Breast epithelium (tissue), 4 donors: Measurements from ENCODE around the gene HNRNPUL2. TPM values are rescaled to one million over a fixed set of nuclear protein-coding genes. Genes with fewer than 3 reads are reported as not detected.
A peak's percentile ranks its signal among the peaks of the same experiment; 100 is the strongest.

ENCODE experiments used
- DNase-seq, 2 donors: peaks; one replicate each; pipeline ENCODE4 v3.0.0-alpha.2; 2019; ENCODE audit warnings: low spot score in 2 of 2
- H3K27ac ChIP-seq, 2 donors: fragments of 200-600 bp; sonication (generic) in 1 of 2; one replicate each; pipeline ENCODE4 v1.5.1; 2016 to 2019; ENCODE audit warnings: mild to moderate bottlenecking in 1 of 2
- H3K27me3 ChIP-seq, 2 donors: fragments of 200-600 bp; sonication (generic) in 1 of 2; one replicate each; pipeline versions ENCODE4 v1.5.1 to v1.6.0; 2017 to 2019; ENCODE audit warnings: control low read depth in 1 of 2, mild to moderate bottlenecking in 1 of 2
- H3K36me3 ChIP-seq: fragments of 200-600 bp; one replicate; pipeline ENCODE4 v1.5.1; 2019
- H3K4me1 ChIP-seq, 2 donors: fragments of 200-600 bp; sonication (generic); one replicate each; pipeline ENCODE4 v1.5.1; 2016 to 2019; ENCODE audit warnings: control low read depth in 1 of 2
- H3K4me3 ChIP-seq, 3 donors: fragments of 200-600 bp; sonication (generic); 1 replicate in 2 of 3; 2 replicates in 1 of 3; pipeline ENCODE4 v1.5.1; 2016 to 2019; ENCODE audit warnings: mild to moderate bottlenecking in 3 of 3, moderate library complexity in 2 of 3
- H3K9me3 ChIP-seq, 2 donors: fragments of 200-600 bp; sonication (generic) in 1 of 2; one replicate each; pipeline ENCODE4 v1.5.1; 2016 to 2019; ENCODE audit warnings: control low read depth in 1 of 2
- POLR2A ChIP-seq: fragments of 450-650 bp; IDR thresholded peaks from one replicate; pipeline ENCODE4 v1.6.1; 2016; ENCODE audit warnings: antibody characterized with exemption, mild to moderate bottlenecking, moderate library complexity
- POLR2AphosphoS5 ChIP-seq, 3 donors: sonication (generic); formaldehyde crosslinking; IDR thresholded peaks; one replicate each; pipeline ENCODE4 v1.6.1; 2017; ENCODE audit warnings: antibody characterized with exemption in 3 of 3
- intact Hi-C: fragments of 100-400 bp; cut with DNase I; formaldehyde crosslinking; loops from one replicate; pipeline ENCODE4 v1.15.1; 2023; ENCODE audit warnings: low total_unique reads
- total RNA-seq, 3 donors: library from RNA; depleted of rRNA; stranded (reverse); fragments of >200 nt; gene quantifications; one replicate each; pipeline ENCODE4 v1.1.0, GENCODE V29; 2016
- TF ChIP-seq, protein P1 (sequence below), 3 donors: fragments of 450-650 bp; IDR thresholded peaks; one replicate each; pipeline ENCODE4 v1.5.1; 2016 to 2017; ENCODE audit warnings: antibody characterized with exemption in 3 of 3, mild to moderate bottlenecking in 3 of 3, moderate library complexity in 3 of 3

HNRNPUL2 gene
- total RNA-seq, 3 donors from 2014 or later, result 22.3 to 24.5 (median 23.6) TPM

- Histone ChIP-seq H3K27me3 (no peaks in the 10 kb centered on the region), H3K4me3 (peak overlapping the region; percentile 62 to 85 (median 69)), H3K4me1 (peaks cover 3 to 16% of the 10 kb centered on the region in 2 donors), H3K9me3 (no peaks in the 10 kb centered on the region), H3K27ac (peak overlapping the region; percentile 96), H3K36me3 (no peaks in the 10 kb centered on the region)
- intact Hi-C loops, result no loop called here
- TF ChIP-seq POLR2AphosphoS5 (IDR thresholded peaks at IDR 0.05), result no peak
- no peak for TF ChIP-seq POLR2A
- TF ChIP-seq, protein P1, sequence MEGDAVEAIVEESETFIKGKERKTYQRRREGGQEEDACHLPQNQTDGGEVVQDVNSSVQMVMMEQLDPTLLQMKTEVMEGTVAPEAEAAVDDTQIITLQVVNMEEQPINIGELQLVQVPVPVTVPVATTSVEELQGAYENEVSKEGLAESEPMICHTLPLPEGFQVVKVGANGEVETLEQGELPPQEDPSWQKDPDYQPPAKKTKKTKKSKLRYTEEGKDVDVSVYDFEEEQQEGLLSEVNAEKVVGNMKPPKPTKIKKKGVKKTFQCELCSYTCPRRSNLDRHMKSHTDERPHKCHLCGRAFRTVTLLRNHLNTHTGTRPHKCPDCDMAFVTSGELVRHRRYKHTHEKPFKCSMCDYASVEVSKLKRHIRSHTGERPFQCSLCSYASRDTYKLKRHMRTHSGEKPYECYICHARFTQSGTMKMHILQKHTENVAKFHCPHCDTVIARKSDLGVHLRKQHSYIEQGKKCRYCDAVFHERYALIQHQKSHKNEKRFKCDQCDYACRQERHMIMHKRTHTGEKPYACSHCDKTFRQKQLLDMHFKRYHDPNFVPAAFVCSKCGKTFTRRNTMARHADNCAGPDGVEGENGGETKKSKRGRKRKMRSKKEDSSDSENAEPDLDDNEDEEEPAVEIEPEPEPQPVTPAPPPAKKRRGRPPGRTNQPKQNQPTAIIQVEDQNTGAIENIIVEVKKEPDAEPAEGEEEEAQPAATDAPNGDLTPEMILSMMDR (IDR thresholded peaks at IDR 0.05), result no peak
- DNase-seq, result no peak
Measured at GRCh38 chr11:62710001-62710345, 17.3 kb downstream of the HNRNPUL2 start.

DNA sequence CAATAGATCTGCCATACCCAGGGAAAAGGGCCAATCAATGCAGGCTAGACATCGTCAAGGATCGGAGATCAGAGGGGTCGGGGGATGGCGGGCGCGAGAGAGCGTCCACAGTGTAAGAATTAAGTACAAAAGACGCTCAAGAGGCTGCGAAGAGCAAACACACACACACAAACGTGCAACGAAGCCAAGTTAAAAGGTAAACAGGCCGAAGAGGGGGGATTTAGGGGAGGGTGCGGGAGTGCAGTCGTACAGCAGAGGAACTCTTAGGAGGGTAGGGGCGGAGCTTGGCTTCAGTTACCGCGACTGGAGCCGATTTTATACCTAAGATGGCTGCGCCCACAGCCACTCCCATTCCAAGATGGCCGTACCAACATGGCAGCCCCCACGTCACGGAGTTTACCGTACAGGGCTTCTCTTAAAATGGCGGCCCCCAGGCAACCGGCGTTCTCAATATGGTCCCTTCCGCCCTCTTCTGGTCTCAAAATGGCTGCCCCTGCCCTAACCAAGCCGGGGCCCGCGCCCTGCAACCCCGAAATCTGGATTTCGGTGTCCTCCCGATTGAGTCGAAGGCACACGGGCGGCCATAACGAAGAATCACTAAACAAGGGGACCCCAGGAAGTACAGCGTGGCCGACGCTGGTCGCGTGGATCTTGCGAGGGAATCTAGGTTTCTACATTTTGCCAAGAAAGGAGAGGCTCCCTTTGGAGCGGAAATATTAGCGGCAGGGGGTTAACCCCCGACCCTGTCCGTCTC is 17.8 kb downstream of the HNRNPUL2 start:
- TF ChIP-seq, protein P1 (IDR thresholded peaks at IDR 0.05), result peak in 1 of 3 donors; percentile 6
- TF ChIP-seq POLR2A (peak; percentile 89), POLR2AphosphoS5 (IDR thresholded peaks at IDR 0.05) (peak; percentile 80 to 91 (median 84))
- Histone ChIP-seq H3K27me3 (no peaks in the 10 kb centered on the region), H3K4me3 (peak overlapping the region; percentile 62 to 85 (median 69)), H3K27ac (peak overlapping the region; percentile 96), H3K36me3 (no peaks in the 10 kb centered on the region), H3K9me3 (no peaks in the 10 kb centered on the region), H3K4me1 (peaks cover 3 to 16% of the 10 kb centered on the region in 2 donors)
- peak; percentile 98 to 99 for DNase-seq
- intact Hi-C loops, result no loop called here

GRCh38 chr11:62708793-62709192 is 18.5 kb downstream of the HNRNPUL2 start:
- Histone ChIP-seq H3K9me3 (no peaks in the 10 kb centered on the region), H3K27ac (peak overlapping the region; percentile 96), H3K4me3 (peak overlapping the region; percentile 62 to 85 (median 69)), H3K36me3 (no peaks in the 10 kb centered on the region), H3K27me3 (no peaks in the 10 kb centered on the region), H3K4me1 (peaks cover 3 to 16% of the 10 kb centered on the region in 2 donors)
- TF ChIP-seq, protein P1 (IDR thresholded peaks at IDR 0.05), result no peak
- peak in 1 of 2 donors; percentile 45 for DNase-seq
- intact Hi-C loops, result no loop called here

- Histone ChIP-seq H3K4me3 (peak overlapping the region; percentile 62 to 85 (median 69)), H3K27me3 (no peaks in the 10 kb centered on the region), H3K9me3 (no peaks in the 10 kb centered on the region), H3K27ac (peak overlapping the region; percentile 96), H3K4me1 (peaks cover 3 to 16% of the 10 kb centered on the region in 2 donors), H3K36me3 (no peaks in the 10 kb centered on the region)
- DNase-seq, result no peak
- intact Hi-C loops, result no loop called here
- TF ChIP-seq POLR2AphosphoS5 (IDR thresholded peaks at IDR 0.05) (no peak), POLR2A (no peak)
- TF ChIP-seq, protein P1 (IDR thresholded peaks at IDR 0.05), result no peak
Measured at GRCh38 chr11:62708392-62708791, 18.9 kb downstream of the HNRNPUL2 start.

DNA sequence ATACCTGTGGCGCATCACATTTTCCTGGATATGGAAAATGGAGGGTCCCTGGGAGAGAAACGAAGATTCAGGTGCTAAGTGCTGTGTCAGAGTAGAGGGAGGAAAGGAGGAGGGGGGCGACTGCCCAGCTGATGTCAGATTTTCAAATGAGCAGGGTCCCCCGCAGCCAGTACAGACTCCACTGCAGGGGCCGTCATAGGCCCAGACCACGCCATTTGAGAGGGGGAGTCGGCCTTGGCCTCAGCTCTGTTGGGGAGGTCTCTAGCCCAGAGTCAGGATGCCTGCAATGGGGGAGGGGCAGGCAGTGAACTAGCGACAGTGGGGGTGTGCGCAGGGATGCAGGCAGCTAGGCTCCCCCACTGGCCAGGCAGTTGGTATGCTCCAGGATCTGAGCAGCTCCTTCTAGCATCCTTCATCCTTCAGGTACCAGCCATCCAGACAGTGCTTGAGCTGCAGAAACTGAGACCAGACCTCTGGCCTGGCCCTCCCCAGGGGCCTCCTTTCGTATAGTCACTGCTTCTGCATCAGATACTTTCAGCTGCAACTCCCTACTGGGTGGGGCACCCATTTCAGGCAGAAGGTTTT is 19.9 kb downstream of the HNRNPUL2 start, which contains the start of the genes BSCL2 and GNG3:
Gene BSCL2, minus strand, starts transcription at position 148 of the 585 bp plus-strand sequence. CDS start 229 bp downstream, outside the sequence.
Gene GNG3, plus strand, starts transcription at position 400 of the 585 bp plus-strand sequence. CDS start 620 bp downstream, outside the sequence.
- H3K4me3 ChIP-seq, result peak within 1 kb of the TSS; percentile 64 to 87 (median 85)
- H3K4me1 ChIP-seq, result peaks cover 3 to 16% of the 10 kb centered on the region in 2 donors
- H3K27me3 ChIP-seq, result no peaks in the 10 kb centered on the region
- DNase-seq, result no peak
- intact Hi-C loops, result no loop called here
- TF ChIP-seq POLR2AphosphoS5 (IDR thresholded peaks at IDR 0.05), result no peak
- TF ChIP-seq POLR2A, result no peak
- TF ChIP-seq, protein P1 (IDR thresholded peaks at IDR 0.05), result no peak
- H3K27ac ChIP-seq, result peak within 1 kb of the TSS; percentile 96
- H3K9me3 ChIP-seq, result no peaks in the 10 kb centered on the region
- H3K36me3 ChIP-seq, result no peaks in the 10 kb centered on the region
